Gastrocnemius medialis (tissue), 4 donors: Measurements from ENCODE around the gene UBL4A. TPM values are rescaled to one million over a fixed set of nuclear protein-coding genes. Genes with fewer than 3 reads are reported as not detected.
A peak's percentile ranks its signal among the peaks of the same experiment; 100 is the strongest.

Experiments used
- ATAC-seq, 2 donors: fragments of 150-250 bp; one replicate each; pipeline ENCODE4 v1.9.1; 2016
- DNase-seq, 2 donors: peaks; one replicate each; pipeline ENCODE4 v3.0.0-alpha.2; 2019
- H3K27ac ChIP-seq, 4 donors: fragments of 200-600 bp; sonication (generic); 1 replicate in 1 of 4; 2 replicates in 3 of 4; pipeline ENCODE4 v1.5.1; 2016 to 2018; ENCODE audit warnings: mild to moderate bottlenecking in 2 of 4, moderate library complexity in 1 of 4
- H3K27me3 ChIP-seq, 3 donors: fragments of 200-600 bp; sonication (generic) in 2 of 3; 1 replicate in 1 of 3; 2 replicates in 2 of 3; pipeline versions ENCODE4 v1.5.1 to v1.6.0; 2016 to 2019; ENCODE audit warnings: mild to moderate bottlenecking in 1 of 3, moderate library complexity in 1 of 3
- H3K36me3 ChIP-seq, 2 donors: fragments of 200-600 bp; sonication (generic) in 1 of 2; one replicate each; pipeline ENCODE4 v1.5.1; 2017 to 2018
- H3K4me1 ChIP-seq, 2 donors: fragments of 200-600 bp; sonication (generic) in 1 of 2; one replicate each; pipeline ENCODE4 v1.5.1; 2016 to 2017; ENCODE audit warnings: mild to moderate bottlenecking in 2 of 2
- H3K4me3 ChIP-seq, 4 donors: fragments of 200-600 bp; sonication (generic) in 3 of 4; 1 replicate in 1 of 4; 2 replicates in 3 of 4; pipeline ENCODE4 v1.5.1; 2016 to 2019; ENCODE audit warnings: mild to moderate bottlenecking in 2 of 4
- H3K9me3 ChIP-seq, 3 donors: fragments of 200-600 bp; sonication (generic) in 2 of 3; 1 replicate in 1 of 3; 2 replicates in 2 of 3; pipeline ENCODE4 v1.5.1; 2016 to 2019
- POLR2A ChIP-seq, 2 donors: fragments of 450-650 bp; IDR thresholded peaks; one replicate each; pipeline ENCODE4 v1.6.1; 2017; ENCODE audit warnings: antibody characterized with exemption in 2 of 2, mild to moderate bottlenecking in 2 of 2, moderate library complexity in 2 of 2
- in situ Hi-C, 4 donors: fragments of 200-750 bp; cut with MboI; loops; one replicate each; pipeline versions ENCODE4 v1.15.0 to v1.8.0; 2017; ENCODE audit warnings: low sequenced_read_pairs in 4 of 4
- intact Hi-C: fragments of 100-400 bp; cut with DNase I; formaldehyde crosslinking; loops from one replicate; pipeline ENCODE4 v1.15.1; 2023; ENCODE audit warnings: low total_unique reads
- total RNA-seq, 4 donors: library from RNA; depleted of rRNA; stranded (reverse); fragments of >200 nt; gene quantifications; one replicate each; pipeline versions ENCODE4 v1.1.0 to v1.2.3, GENCODE V29; 2016
- TF ChIP-seq, protein P1 (sequence below), 5 experiments: fragments of 450-650 bp in 3 of 5; fragments of 200-600 bp in 2 of 5; sonication (generic) in 2 of 5; IDR thresholded peaks in 4 of 5; conservative IDR thresholded peaks in 1 of 5; 1 replicate in 4 of 5; 2 replicates in 1 of 5; pipeline ENCODE4 v1.5.1; 2016 to 2019; ENCODE audit warnings: antibody characterized with exemption in 5 of 5, mild to moderate bottlenecking in 3 of 5, moderate library complexity in 3 of 5

Gene UBL4A
- total RNA-seq, 4 donors from 2014 or later, result 54.6 to 116 (median 79.8) TPM

- intact Hi-C loops, result loop anchor here (5.0 kb wide), 1 partner anchor 39 kb away; the partner anchor contains the start of gene SLC10A3
- H3K4me3 ChIP-seq, result no peak overlapping the region
- in situ Hi-C loops, result loop anchor here in 2 of 4 donors (25.0 kb wide), 2 partner anchors 119 to 569 kb away; partner anchors contain the start of genes DNASE1L1 (in 2 of the 2), TAFAZZIN (in 2 of the 2), HCFC1 (in 1 of the 2) and TMEM187 (in 1 of the 2)
- ATAC-seq (no peak), DNase-seq (no peak)
- H3K36me3 ChIP-seq, result peaks cover 0 to 18% of the 10 kb centered on the region in 2 donors
- no peaks in the 10 kb centered on the region for H3K9me3 ChIP-seq
- TF ChIP-seq POLR2A (IDR thresholded peaks at IDR 0.05), result no peak
- TF ChIP-seq, protein P1, sequence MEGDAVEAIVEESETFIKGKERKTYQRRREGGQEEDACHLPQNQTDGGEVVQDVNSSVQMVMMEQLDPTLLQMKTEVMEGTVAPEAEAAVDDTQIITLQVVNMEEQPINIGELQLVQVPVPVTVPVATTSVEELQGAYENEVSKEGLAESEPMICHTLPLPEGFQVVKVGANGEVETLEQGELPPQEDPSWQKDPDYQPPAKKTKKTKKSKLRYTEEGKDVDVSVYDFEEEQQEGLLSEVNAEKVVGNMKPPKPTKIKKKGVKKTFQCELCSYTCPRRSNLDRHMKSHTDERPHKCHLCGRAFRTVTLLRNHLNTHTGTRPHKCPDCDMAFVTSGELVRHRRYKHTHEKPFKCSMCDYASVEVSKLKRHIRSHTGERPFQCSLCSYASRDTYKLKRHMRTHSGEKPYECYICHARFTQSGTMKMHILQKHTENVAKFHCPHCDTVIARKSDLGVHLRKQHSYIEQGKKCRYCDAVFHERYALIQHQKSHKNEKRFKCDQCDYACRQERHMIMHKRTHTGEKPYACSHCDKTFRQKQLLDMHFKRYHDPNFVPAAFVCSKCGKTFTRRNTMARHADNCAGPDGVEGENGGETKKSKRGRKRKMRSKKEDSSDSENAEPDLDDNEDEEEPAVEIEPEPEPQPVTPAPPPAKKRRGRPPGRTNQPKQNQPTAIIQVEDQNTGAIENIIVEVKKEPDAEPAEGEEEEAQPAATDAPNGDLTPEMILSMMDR (IDR thresholded peaks at IDR 0.05 in 4 of 5, conservative IDR thresholded peaks at IDR 0.05 in 1 of 5), result no peak
- no peaks in the 10 kb centered on the region for H3K27me3 ChIP-seq
- H3K27ac ChIP-seq, result no peak overlapping the region
- H3K4me1 ChIP-seq, result peaks cover 0 to 17% of the 10 kb centered on the region in 2 donors
These were observed 45.2 kb upstream of the UBL4A start for GRCh38 chrX:154531626-154532025.

DNA sequence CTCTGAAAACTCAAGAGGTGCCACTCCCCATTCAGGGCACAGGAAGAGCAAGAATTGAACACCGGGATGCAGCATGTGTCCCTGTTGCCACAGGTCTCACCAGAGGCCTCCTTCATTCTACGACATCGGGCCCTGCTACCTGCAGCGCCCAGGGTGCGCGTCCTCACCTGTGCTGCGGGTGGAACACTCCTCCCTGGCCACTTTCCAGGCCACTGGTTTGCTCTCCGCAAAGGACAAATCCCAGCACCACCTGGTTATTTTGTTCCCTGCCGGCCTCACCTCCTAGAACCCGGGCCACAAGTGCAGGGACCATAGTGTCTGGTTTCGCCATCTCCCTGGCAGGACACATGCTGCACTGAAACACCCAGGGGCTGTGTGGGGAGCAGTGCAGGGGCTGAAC, 43.9 kb upstream of the UBL4A start:
- Histone ChIP-seq H3K4me1 (peaks cover 0 to 17% of the 10 kb centered on the region in 2 donors), H3K4me3 (no peak overlapping the region), H3K27me3 (no peaks in the 10 kb centered on the region), H3K36me3 (peaks cover 0 to 18% of the 10 kb centered on the region in 2 donors), H3K9me3 (no peaks in the 10 kb centered on the region), H3K27ac (no peak overlapping the region)
- intact Hi-C loops, result loop anchor here (5.0 kb wide), 1 partner anchor 38 kb away; the partner anchor contains the start of gene SLC10A3
- in situ Hi-C loops, result loop anchor here in 2 of 4 donors (25.0 kb wide), 2 partner anchors 118 to 568 kb away; partner anchors contain the start of genes DNASE1L1 (in 2 of the 2), TAFAZZIN (in 2 of the 2), HCFC1 (in 1 of the 2) and TMEM187 (in 1 of the 2)
- TF ChIP-seq, protein P1 (IDR thresholded peaks at IDR 0.05 in 4 of 5, conservative IDR thresholded peaks at IDR 0.05 in 1 of 5), result no peak
- TF ChIP-seq POLR2A (IDR thresholded peaks at IDR 0.05), result no peak
- no peak for DNase-seq
- ATAC-seq, result no peak

DNA sequence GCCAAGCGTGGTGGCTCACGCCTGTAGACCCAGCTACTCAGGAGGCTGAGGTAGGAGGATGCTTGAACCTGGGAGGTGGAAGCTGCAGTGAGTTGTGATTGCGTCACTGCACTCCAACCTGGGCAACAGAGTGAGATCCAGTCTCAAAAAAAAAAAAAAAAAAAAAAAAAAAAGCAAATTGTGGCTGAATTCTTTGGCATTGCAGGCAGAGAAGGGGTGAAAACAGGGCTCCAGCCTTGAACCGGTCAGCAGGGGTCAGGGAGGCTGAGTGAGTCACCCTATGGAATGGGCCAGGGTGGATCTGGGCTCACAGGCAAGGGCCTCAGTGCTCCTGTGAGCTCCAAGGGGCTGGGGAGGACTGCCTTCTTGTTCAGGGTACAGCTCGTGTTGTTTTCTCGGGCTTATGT, 42.8 kb upstream of the UBL4A start:
- no peak for DNase-seq
- H3K36me3 ChIP-seq, result peaks cover 0 to 18% of the 10 kb centered on the region in 2 donors
- intact Hi-C loops, result no loop called here
- peaks cover 0 to 10% of the 10 kb centered on the region in 2 donors for H3K4me1 ChIP-seq
- H3K27ac ChIP-seq, result no peak overlapping the region
- in situ Hi-C loops, result loop anchor here in 2 of 4 donors (25.0 kb wide), 2 partner anchors 117 to 567 kb away; partner anchors contain the start of genes DNASE1L1 (in 2 of the 2), TAFAZZIN (in 2 of the 2), HCFC1 (in 1 of the 2) and TMEM187 (in 1 of the 2)
- no peaks in the 10 kb centered on the region for H3K9me3 ChIP-seq
- no peaks in the 10 kb centered on the region for H3K27me3 ChIP-seq
- no peak overlapping the region for H3K4me3 ChIP-seq
- TF ChIP-seq, protein P1 (IDR thresholded peaks at IDR 0.05 in 4 of 5, conservative IDR thresholded peaks at IDR 0.05 in 1 of 5), result no peak
- TF ChIP-seq POLR2A (IDR thresholded peaks at IDR 0.05), result no peak
- no peak for ATAC-seq

GRCh38 chrX:154526901-154527675, 40.7 kb upstream of the UBL4A start:
- in situ Hi-C loops, result loop anchor here in 2 of 4 donors (25.0 kb wide), 2 partner anchors 115 to 565 kb away; partner anchors contain the start of genes DNASE1L1 (in 2 of the 2), TAFAZZIN (in 2 of the 2), HCFC1 (in 1 of the 2) and TMEM187 (in 1 of the 2)
- Histone ChIP-seq H3K4me1 (peaks cover 0 to 10% of the 10 kb centered on the region in 2 donors), H3K4me3 (peak overlapping the region in 3 of 4 donors; percentile 37 to 48 (median 38)), H3K36me3 (peaks cover 0 to under 1% of the 10 kb centered on the region in 2 donors), H3K27me3 (no peaks in the 10 kb centered on the region), H3K27ac (peak overlapping the region; percentile 53 to 81 (median 72)), H3K9me3 (no peaks in the 10 kb centered on the region)
- DNase-seq (peak; percentile 48 to 69), ATAC-seq (peak; percentile 94 to 96)
- intact Hi-C loops, result no loop called here
- TF ChIP-seq, protein P1 (IDR thresholded peaks at IDR 0.05 in 4 of 5, conservative IDR thresholded peaks at IDR 0.05 in 1 of 5), result peak; percentile 18 to 57 (median 31)
- no peak for TF ChIP-seq POLR2A (IDR thresholded peaks at IDR 0.05)
